Choroid plexus epithelial cell (primary cell): Measurements from ENCODE around the gene FARP2.
"Not testable (repeated sequence)": the region's sequence is repeated elsewhere in the genome, so short reads cannot be mapped to it uniquely, and the experiment has no call there.

Source experiments
- DNase-seq: peaks from one replicate; pipeline ENCODE4 v3.0.0-alpha.2; 2010; ENCODE audit warnings: low read depth
- H3K4me3 ChIP-seq: 2 replicates; pipeline ENCODE4 v1.5.1; 2011; ENCODE audit warnings: low read depth, mild to moderate bottlenecking, control low read depth, low read length, moderate library complexity
- CTCF ChIP-seq: conservative IDR thresholded peaks from 2 replicates; pipeline ENCODE4 v1.5.1; 2011; ENCODE audit warnings: low read depth, mild to moderate bottlenecking, control low read depth, inconsistent platforms, low read length, moderate library complexity

The FARP2 gene

GRCh38 chr2:241378816-241379215 is 22.7 kb downstream of the FARP2 start:
- no peak overlapping the region for H3K4me3 ChIP-seq
- no peak for TF ChIP-seq CTCF
- no peak for DNase-seq

- no peak for TF ChIP-seq CTCF
- H3K4me3 ChIP-seq, result no peak overlapping the region
- DNase-seq, result peak; percentile 51
Observed at GRCh38 chr2:241379481-241380480, 23.7 kb downstream of the FARP2 start.

GRCh38 chr2:241381872-241382271 is 25.8 kb downstream of the FARP2 start:
- DNase-seq, result peak; percentile 29
- no peak for TF ChIP-seq CTCF

GRCh38 chr2:241385450-241385849 is 29.4 kb downstream of the FARP2 start:
- not testable (repeated sequence) for DNase-seq

More at GRCh38 chr2:241381872-241382271, 25.8 kb downstream of the FARP2 start:
- H3K4me3 ChIP-seq, result no peak overlapping the region

GRCh38 chr2:241386519-241386918 is 30.4 kb downstream of the FARP2 start:
- TF ChIP-seq CTCF, result no peak
- no peak overlapping the region for H3K4me3 ChIP-seq
- peak; percentile 51 for DNase-seq

More at GRCh38 chr2:241385450-241385849, 29.4 kb downstream of the FARP2 start:
- H3K4me3 ChIP-seq, result not testable (repeated sequence)

GRCh38 chr2:241389697-241390096 is 33.6 kb downstream of the FARP2 start:
- H3K4me3 ChIP-seq, result no peak overlapping the region
- no peak for TF ChIP-seq CTCF
- no peak for DNase-seq

GRCh38 chr2:241390301-241391206 is 34.5 kb downstream of the FARP2 start:
- H3K4me3 ChIP-seq, result no peak overlapping the region
- no peak for DNase-seq
- TF ChIP-seq CTCF, result no peak
